Suprapubic skin (tissue), 4 donors: ENCODE results near the gene WASF1.

Experiments
- CTCF ChIP-seq, 2 donors: fragments of 200-600 bp in 1 of 2; fragments of 450-650 bp in 1 of 2; sonication (generic) in 1 of 2; IDR thresholded peaks; one replicate each; pipeline ENCODE4 v1.5.1; 2016 to 2019; ENCODE audit warnings: antibody characterized with exemption in 2 of 2, mild to moderate bottlenecking in 1 of 2, moderate library complexity in 1 of 2
- EP300 ChIP-seq: sonication (generic); formaldehyde crosslinking; IDR thresholded peaks from one replicate; pipeline ENCODE4 v1.6.1; 2017; ENCODE audit warnings: antibody characterized with exemption
- POLR2A ChIP-seq, 2 donors: fragments of 450-650 bp; IDR thresholded peaks; one replicate each; pipeline ENCODE4 v1.6.1; 2017; ENCODE audit warnings: antibody characterized with exemption in 2 of 2, mild to moderate bottlenecking in 2 of 2, moderate library complexity in 2 of 2
- POLR2AphosphoS5 ChIP-seq, 3 donors: sonication (generic); formaldehyde crosslinking; IDR thresholded peaks; one replicate each; pipeline ENCODE4 v1.6.1; 2017; ENCODE audit warnings: antibody characterized with exemption in 3 of 3

DNA sequence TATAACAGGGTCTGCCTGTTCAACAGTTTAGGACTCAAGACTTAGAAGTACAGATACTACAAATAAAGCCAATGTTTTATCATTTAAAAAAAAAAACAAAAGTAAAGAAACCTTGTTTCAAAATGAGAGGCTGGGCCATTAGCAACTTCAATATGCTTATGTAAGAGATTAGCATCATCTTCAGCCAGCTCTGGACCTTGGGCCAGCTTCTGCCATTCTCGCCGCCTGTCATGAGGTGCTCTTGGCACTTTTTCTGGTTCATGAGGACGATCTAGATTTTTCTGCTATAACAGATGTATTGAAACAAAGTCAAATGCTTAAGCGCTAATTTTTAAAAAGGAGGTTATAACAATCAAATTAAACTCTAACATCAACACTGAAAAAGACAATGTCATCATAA lies 74.2 kb downstream of the WASF1 start:
- no peak for TF ChIP-seq POLR2A (IDR thresholded peaks at IDR 0.05)
- no peak for TF ChIP-seq CTCF (IDR thresholded peaks at IDR 0.05)
- no peak for TF ChIP-seq POLR2AphosphoS5 (IDR thresholded peaks at IDR 0.05)
- TF ChIP-seq EP300 = no peak
